Measurements from ENCODE around the gene COBL.

The COBL gene

DNA sequence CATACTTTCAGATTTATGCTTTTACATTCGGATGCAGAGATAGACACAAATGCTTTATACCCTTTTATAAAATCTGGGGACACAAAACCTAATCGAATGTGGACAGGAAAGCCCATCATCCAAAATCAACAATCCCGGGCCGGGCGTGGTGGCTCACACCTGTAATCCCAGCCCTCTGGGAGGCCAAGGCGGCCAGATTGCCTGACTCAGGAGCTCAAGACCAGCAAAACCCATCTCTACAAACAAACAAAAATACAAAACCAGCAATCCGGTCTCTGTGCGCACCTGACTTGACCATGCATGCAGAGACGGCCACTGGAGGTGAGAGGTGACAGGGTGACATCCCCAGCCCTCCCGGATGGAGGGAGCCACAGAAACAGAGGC lies 13.5 kb downstream of the COBL start:
- DNase-seq (ENCODE audit: low read depth): no peak

GRCh38 chr7:51301806-51302205 lies 14.8 kb downstream of the COBL start:
- DNase-seq (ENCODE audit: low read depth): no peak

DNA sequence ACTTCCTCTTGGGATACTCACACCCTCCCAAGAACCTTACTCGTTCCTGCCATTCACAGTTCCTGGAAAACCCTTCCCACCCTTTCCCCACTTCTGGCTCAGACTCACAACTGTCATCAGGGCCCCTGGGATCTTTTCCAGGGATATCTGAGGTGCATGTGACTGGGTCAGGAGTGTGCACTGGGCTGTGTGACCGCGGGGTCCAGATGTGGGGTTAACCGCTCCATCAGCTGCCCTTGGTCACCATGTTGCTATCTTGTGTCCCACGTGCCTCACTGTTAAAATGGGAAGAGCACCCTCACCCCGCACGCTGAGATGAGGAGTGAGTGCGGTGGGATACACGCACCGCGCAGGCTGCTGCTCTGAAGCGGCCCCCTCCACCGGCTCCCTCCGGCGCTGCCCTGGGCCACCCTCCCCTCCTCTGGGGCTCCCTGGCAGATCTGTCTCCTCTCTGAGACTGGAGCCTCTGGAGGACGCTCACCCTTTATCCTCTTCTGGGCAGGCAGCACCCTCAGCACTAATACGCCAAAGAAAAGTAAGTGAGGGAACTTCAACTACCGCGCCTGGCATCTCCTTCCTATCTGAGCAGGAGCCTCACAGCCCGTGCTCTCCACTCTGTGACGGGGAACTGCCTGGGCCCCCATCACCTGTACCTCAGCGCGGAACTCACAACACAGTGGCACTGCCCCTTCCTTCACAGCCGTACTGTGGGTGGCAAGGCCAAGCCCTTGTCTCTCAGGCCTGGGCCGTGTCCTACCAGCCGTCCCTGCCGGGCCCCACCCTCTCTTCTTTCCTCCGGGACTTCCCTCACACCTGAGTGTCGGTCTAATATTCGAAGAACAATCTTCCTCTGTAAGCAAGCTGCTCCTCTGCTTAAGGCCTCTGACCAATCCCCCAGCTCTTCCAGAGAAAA lies 15.6 kb downstream of the COBL start:
- DNase-seq (ENCODE audit: low read depth): no peak

GRCh38 chr7:51299391-51300133 lies 17.0 kb downstream of the COBL start:
- no peak for DNase-seq (ENCODE audit: low read depth)

- DNase-seq (ENCODE audit: low read depth): no peak
Measured at GRCh38 chr7:51298912-51299311, 17.7 kb downstream of the COBL start.

- no peak for DNase-seq (ENCODE audit: low read depth)
Measured at GRCh38 chr7:51297986-51298385, 18.6 kb downstream of the COBL start.

GRCh38 chr7:51295440-51296245 lies 21.0 kb downstream of the COBL start:
- no peak for DNase-seq (ENCODE audit: low read depth)

- no peak for DNase-seq (ENCODE audit: low read depth)
Measured at GRCh38 chr7:51292596-51292995, 24.0 kb downstream of the COBL start.

GRCh38 chr7:51290702-51291540 lies 25.7 kb downstream of the COBL start:
- DNase-seq (ENCODE audit: low read depth): no peak

DNA sequence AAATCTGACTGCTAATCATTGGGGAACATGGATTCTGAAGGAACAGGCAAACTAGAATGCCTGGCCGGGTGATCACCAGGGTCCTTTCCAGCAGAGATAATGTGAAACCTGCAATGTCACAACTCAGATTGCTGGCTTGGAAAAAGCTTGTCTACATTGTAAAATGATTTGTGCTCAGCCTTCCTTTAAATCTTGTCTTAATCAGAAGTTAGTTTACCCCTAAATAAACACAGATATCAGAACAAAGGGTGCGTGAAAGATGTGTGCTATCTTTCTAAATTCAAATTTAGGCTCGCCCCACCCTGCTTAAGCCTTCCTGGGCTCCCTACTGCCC lies 26.3 kb downstream of the COBL start:
- no peak for DNase-seq (ENCODE audit: low read depth)

DNA sequence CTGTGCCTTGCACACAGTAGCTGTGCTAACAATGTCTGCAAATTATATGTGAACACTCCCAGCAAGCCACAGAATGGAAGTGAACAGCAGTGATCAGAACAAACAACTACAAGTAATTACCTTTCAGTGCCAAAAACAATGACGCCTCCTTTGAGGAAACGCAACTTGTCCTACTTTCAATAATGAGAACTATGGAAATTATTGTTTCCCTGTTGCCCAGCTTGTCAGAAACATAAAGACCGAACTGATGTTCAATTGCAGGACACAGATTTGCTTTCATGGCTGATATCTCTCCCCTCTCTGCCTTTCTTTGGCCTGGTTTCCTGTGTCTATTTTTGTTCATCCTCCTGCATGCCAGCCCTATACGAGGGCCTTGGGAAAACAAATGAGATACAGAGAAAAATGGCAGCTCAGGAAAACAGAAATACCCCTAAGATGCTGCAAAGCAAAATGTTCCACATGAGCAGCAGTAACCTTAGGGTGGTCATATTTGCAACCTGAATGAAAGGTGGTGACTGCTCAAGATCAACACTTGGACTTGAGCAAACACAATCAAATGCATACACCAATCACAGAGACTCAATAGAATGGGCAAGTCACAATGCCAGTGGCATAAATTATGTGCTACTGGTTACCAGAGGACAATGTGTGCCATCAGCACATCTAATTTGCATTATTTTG lies 26.8 kb downstream of the COBL start:
- no peak for DNase-seq (ENCODE audit: low read depth)

GRCh38 chr7:51288896-51289622 lies 27.6 kb downstream of the COBL start:
- no peak for DNase-seq (ENCODE audit: low read depth)

DNA sequence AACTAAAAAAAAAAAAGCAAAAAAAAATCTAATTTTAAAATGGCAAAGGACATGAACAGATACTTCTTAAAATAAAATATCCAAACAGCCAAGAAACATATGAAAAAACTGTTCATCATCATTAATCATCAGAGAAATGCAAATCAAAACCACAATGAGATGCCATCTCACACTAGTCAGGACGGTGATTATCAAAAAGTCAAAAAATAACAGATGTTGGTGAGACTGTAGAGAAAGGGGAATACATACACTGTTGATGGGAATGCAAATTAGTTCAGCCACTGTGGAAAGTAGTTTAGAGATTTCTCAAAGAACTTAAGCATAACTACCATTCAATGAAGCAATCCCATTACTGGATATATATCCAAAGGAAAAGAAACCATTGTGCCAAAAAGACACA lies 30.2 kb downstream of the COBL start:
- no peak for DNase-seq (ENCODE audit: low read depth)

DNA sequence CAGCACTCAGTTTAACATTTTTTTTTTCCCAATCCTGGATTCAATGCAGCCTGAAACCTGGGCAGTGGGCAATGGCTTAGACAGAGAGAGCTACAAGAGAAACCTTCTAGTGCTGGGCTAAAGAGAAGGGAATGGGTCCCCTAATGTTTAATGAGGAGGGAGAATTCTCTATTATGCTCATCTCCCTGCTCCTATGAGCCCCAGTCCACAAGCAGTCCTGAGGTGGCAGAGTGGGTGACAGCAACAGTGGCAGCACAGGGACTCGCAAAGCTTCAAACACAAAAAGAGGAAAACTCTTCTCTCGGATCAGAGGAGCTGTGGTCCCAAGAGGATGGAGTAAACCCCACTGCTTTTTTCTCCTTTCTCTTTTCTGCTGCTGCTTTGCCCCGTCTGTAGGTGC lies 36.5 kb downstream of the COBL start:
- DNase-seq (ENCODE audit: low read depth): no peak

GRCh38 chr7:51279391-51280023 lies 37.1 kb downstream of the COBL start:
- no peak for DNase-seq (ENCODE audit: low read depth)

DNA sequence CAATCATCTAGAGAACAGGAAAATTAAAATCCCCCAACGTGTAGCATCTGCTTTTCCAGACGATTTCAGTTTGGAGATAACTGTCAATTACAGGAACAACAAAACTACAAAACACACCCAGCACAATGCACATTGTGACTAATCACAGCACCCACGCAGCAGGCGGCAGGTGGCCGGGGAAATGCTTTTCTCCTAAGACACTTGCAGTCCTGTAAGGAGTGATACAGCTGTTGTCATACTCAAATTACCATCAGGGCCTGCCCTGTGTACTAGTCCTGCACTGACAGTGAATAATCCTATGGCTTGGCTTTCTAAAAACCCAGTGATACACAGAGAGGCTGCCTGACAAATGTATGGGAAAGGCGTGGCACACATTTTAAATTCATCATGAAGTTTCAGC lies 37.8 kb downstream of the COBL start:
- no peak for DNase-seq (ENCODE audit: low read depth)

DNA sequence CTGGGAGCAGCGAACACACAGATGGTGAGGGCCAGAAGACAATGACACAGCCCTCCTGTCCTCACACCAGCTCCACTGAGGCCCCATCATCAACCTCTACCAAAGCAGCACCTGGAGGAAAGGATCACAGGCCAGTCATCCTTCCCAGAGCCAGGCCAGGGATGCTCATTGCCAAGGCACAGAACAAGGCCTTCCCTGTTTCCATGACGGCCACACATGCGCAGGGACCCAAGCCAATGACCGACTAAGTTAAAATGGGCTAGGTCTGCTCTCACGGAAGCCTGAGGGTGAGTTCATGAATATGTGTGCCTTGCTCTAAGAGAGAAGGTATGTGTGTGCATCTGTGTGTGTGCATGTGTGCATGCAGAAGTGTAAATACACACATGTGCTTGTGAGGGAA lies 39.6 kb downstream of the COBL start:
- DNase-seq (ENCODE audit: low read depth): no peak

- DNase-seq (ENCODE audit: low read depth): no peak
Measured at GRCh38 chr7:51276091-51276605, 40.5 kb downstream of the COBL start.

- no peak for DNase-seq (ENCODE audit: low read depth)
Measured at GRCh38 chr7:51275532-51275931, 41.1 kb downstream of the COBL start.

GRCh38 chr7:51274955-51275354 lies 41.7 kb downstream of the COBL start:
- no peak for DNase-seq (ENCODE audit: low read depth)
